Measurements from ENCODE around the gene ZCCHC4. TPM values are rescaled to one million over a fixed set of nuclear protein-coding genes. Genes with fewer than 3 reads are reported as not detected.

The ZCCHC4 gene
- total RNA-seq, 1 experiment from 2014 or later: 12.3 TPM

- H2AFZ ChIP-seq (ENCODE audit: low read depth, low read length, poor library complexity, severe bottlenecking): no peak overlapping the region
- no peaks in the 10 kb centered on the region for H3K27me3 ChIP-seq (ENCODE audit: insufficient read depth, low read length)
- no peak overlapping the region for H3K4me2 ChIP-seq (ENCODE audit: low read length)
- no peak for DNase-seq (ENCODE audit: low read depth, low spot score)
- CTCF ChIA-PET: interaction anchor here (3.9 kb wide), 1 partner anchor 11 kb away, joined by 30 read pairs; the partner anchor contains the start of gene ZCCHC4
- intact Hi-C loops (cut with micrococcal nuclease): no loop called here
- no peak overlapping the region for H3K4me3 ChIP-seq (replicated peaks in 1 of 2; ENCODE audit: low read depth in 1 of 2, low read length in 2 of 2)
- TF ChIP-seq ZNF274 (IDR thresholded peaks at IDR 0.05; ENCODE audit: low read depth, low read length) (no peak), RAD21 (IDR thresholded peaks at IDR 0.05; ENCODE audit: low read depth) (no peak), ATF3 (IDR thresholded peaks at IDR 0.05) (no peak), CBX3 (IDR thresholded peaks at IDR 0.05; ENCODE audit: low read depth) (no peak), ZFX (IDR thresholded peaks at IDR 0.05) (no peak), EZH2phosphoT487 (IDR thresholded peaks at IDR 0.05; ENCODE audit: borderline replicate concordance) (no peak), POLR2A (IDR thresholded peaks at IDR 0.05; ENCODE audit: borderline replicate concordance, extremely low read depth, insufficient read depth, insufficient read length) (no peak), CTCF (IDR thresholded peaks at IDR 0.05 in 2 of 3, conservative IDR thresholded peaks at IDR 0.05 in 1 of 3; ENCODE audit: borderline replicate concordance in 1 of 3, insufficient read depth in 1 of 3, low read depth in 2 of 3, low read length in 2 of 3) (no peak), TCF7L2 (IDR thresholded peaks at IDR 0.05; ENCODE audit: borderline replicate concordance, extremely low read depth, insufficient read depth, insufficient read length) (no peak), EZH2 (IDR thresholded peaks at IDR 0.05) (no peak)
- H3K9me3 ChIP-seq (ENCODE audit: control insufficient read depth in 1 of 2, insufficient read depth in 1 of 2, low read depth in 1 of 2, low read length in 2 of 2): no peaks in the 10 kb centered on the region
- H3K27ac ChIP-seq (ENCODE audit: low read depth, low read length): no peak overlapping the region
- H4K20me1 ChIP-seq (ENCODE audit: insufficient read depth): no peaks in the 10 kb centered on the region
- POLR2A ChIA-PET: no interaction called here
- no peaks in the 10 kb centered on the region for H3K36me3 ChIP-seq (ENCODE audit: control insufficient read depth in 1 of 2, insufficient read depth in 2 of 2, low read length in 2 of 2)
- no peaks in the 10 kb centered on the region for H3K79me2 ChIP-seq (ENCODE audit: insufficient read depth, low read length)
- BruUV-seq (replicated peaks): no TSS peak
- no peaks in the 10 kb centered on the region for H3K9me2 ChIP-seq (ENCODE audit: insufficient read depth)
- no peak for ATAC-seq
- H3K9ac ChIP-seq (ENCODE audit: low read length): no peak overlapping the region
- RAD21 ChIA-PET (ENCODE audit: low non-redundant PET in 1 of 2, low total read pairs in 2 of 2, uncharacterized antibody in 2 of 2, unreplicated experiment in 2 of 2): no interaction called here
- H3K4me1 ChIP-seq (ENCODE audit: control insufficient read depth in 1 of 2, insufficient read depth in 2 of 2, low read length in 2 of 2): peaks cover 9 to 12% of the 10 kb centered on the region in 2 experiments; a peak in 3 of 4 replicates
These were observed 11.1 kb upstream of the ZCCHC4 start for GRCh38 chr4:25301471-25301870.
